GM12878 (cell line): ENCODE measurements around the gene DISC1. TPM values are rescaled to one million over a fixed set of nuclear protein-coding genes. Genes with fewer than 3 reads are reported as not detected.

Experiments used
- ESRRA ChIP-seq: IDR thresholded peaks from 2 replicates; pipeline ENCODE4 v1.6.1; 2012; ENCODE audit warnings: mild to moderate bottlenecking, low read length, improper control_type of control experiment
- SUZ12 ChIP-seq: fragments of 200-600 bp; sonication (generic); IDR thresholded peaks from one replicate; pipeline ENCODE4 v1.6.1; 2018; ENCODE audit warnings: antibody characterized with exemption, mild to moderate bottlenecking; ENCODE audit not compliant: unreplicated experiment
- ZNF687 ChIP-seq: fragments of 450-650 bp; IDR thresholded peaks from 2 replicates; pipeline ENCODE4 v1.6.1; 2017; ENCODE audit warnings: mild to moderate bottlenecking, moderate library complexity
- polyA plus RNA-seq, 11 experiments: library from polyadenylated mRNA; depleted of rRNA in 4 of 11; unstranded in 6 of 11; stranded (reverse) in 5 of 11; fragments of >200 nt; fragmentation: Nextera tagmentation in 4 of 11; fragmentation: Illumina TruSeq in 1 of 11; extraction: Ambion mirVana in 4 of 11; extraction: Trizol in 1 of 11; gene quantifications; 1 replicate in 1 of 11; 2 replicates in 10 of 11; pipeline versions ENCODE4 v1.2.1 to v1.2.3, GENCODE V29; 2011 to 2016; ENCODE audit warnings: inconsistent platforms in 2 of 11, missing spikeins in 2 of 11, low read depth in 1 of 11
- total RNA-seq, 4 experiments: library from RNA; depleted of rRNA in 3 of 4; stranded (reverse); fragments of >200 nt in 3 of 4; fragmentation: Illumina TruSeq in 1 of 4; extraction: Trizol in 1 of 4; gene quantifications; 2 replicates each; pipeline versions ENCODE4 v1.2.1 to v1.2.3, GENCODE V29; 2013 to 2021
- TF ChIP-seq, protein P1 (sequence below): fragments of 450-650 bp; IDR thresholded peaks from 2 replicates; pipeline ENCODE4 v1.6.1; 2017; ENCODE audit warnings: mild to moderate bottlenecking, moderate library complexity

The DISC1 gene
- total and polyA plus RNA-seq, 10 of the 15 experiments (the other 5 are each of a cell fraction or from before 2014, with no cell fraction given): 0.05 to 0.72 (median 0.19) TPM; not detected in 1

- TF ChIP-seq, protein P1, sequence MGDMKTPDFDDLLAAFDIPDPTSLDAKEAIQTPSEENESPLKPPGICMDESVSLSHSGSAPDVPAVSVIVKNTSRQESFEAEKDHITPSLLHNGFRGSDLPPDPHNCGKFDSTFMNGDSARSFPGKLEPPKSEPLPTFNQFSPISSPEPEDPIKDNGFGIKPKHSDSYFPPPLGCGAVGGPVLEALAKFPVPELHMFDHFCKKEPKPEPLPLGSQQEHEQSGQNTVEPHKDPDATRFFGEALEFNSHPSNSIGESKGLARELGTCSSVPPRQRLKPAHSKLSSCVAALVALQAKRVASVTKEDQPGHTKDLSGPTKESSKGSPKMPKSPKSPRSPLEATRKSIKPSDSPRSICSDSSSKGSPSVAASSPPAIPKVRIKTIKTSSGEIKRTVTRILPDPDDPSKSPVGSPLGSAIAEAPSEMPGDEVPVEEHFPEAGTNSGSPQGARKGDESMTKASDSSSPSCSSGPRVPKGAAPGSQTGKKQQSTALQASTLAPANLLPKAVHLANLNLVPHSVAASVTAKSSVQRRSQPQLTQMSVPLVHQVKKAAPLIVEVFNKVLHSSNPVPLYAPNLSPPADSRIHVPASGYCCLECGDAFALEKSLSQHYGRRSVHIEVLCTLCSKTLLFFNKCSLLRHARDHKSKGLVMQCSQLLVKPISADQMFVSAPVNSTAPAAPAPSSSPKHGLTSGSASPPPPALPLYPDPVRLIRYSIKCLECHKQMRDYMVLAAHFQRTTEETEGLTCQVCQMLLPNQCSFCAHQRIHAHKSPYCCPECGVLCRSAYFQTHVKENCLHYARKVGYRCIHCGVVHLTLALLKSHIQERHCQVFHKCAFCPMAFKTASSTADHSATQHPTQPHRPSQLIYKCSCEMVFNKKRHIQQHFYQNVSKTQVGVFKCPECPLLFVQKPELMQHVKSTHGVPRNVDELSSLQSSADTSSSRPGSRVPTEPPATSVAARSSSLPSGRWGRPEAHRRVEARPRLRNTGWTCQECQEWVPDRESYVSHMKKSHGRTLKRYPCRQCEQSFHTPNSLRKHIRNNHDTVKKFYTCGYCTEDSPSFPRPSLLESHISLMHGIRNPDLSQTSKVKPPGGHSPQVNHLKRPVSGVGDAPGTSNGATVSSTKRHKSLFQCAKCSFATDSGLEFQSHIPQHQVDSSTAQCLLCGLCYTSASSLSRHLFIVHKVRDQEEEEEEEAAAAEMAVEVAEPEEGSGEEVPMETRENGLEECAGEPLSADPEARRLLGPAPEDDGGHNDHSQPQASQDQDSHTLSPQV: no peak
- TF ChIP-seq SUZ12 (no peak), ESRRA (no peak), ZNF687 (no peak)
Measured at GRCh38 chr1:231855361-231855760, 228.8 kb downstream of the DISC1 start (continued).
